IPS-18c (cell line): ENCODE results near the gene TAB3.
A peak's percentile ranks its signal among the peaks of the same experiment; 100 is the strongest.
"Not testable (repeated sequence)": the region's sequence is repeated elsewhere in the genome, so short reads cannot be mapped to it uniquely, and the experiment has no call there.

Experiments used
- H3K4me3 ChIP-seq: 2 replicates; pipeline ENCODE4 v1.7.0; 2013; ENCODE audit warnings: low read depth, mild to moderate bottlenecking, low read length, moderate library complexity; ENCODE audit not compliant: insufficient read depth
- H3K9me3 ChIP-seq: one replicate; pipeline ENCODE4 v1.6.1; 2013; ENCODE audit warnings: mild to moderate bottlenecking, low read length, moderate library complexity; ENCODE audit not compliant: control insufficient read depth, insufficient read depth

Gene TAB3

GRCh38 chrX:30835373-30835772 lies 53.7 kb downstream of the TAB3 start:
- peaks cover 2% of the 10 kb centered on the region for H3K9me3 ChIP-seq
- H3K4me3 ChIP-seq = no peak overlapping the region

DNA sequence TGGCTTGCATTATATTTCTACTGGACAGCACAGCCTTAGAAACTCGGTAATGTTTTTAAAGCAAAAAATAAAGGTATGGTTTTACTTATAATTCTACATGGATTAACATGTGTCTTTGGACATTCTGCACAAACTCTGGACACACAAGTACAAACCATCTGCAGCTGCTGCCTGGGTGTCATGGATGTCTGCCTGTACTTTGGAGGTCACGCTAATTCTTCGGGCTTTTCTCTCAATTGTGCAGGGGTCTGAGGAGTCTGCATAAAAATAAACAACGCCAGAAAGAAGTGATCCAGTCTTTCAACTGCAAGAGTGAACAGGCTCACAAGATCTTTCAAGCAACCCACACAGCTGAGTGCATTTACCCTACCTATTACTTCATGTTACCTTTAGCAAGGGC lies 55.2 kb downstream of the TAB3 start:
- H3K4me3 ChIP-seq = no peak overlapping the region
- peaks cover 2% of the 10 kb centered on the region for H3K9me3 ChIP-seq

DNA sequence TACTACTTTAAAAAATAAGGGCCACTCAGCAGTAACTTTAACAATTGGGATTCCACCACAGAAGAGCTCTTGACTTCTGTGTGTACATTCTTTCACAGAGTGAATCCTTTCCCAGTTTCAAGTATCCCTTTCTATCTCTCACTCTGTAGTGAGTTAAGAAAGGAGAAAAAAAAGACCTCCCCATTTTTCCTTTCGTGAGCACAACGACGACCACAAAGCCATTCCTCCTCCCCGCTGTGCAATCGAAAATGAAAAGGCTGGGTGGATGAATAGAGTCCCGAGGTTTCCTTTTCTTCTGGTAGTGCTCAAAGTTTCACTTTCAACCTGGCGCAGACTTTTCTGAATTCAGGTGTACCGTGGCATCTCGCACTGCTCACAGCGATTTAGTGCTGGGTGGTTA lies 58.0 kb downstream of the TAB3 start:
- Histone ChIP-seq H3K4me3 (0 out of 2 replicates have a peak overlapping the region, but pooled peaks have one; percentile 10), H3K9me3 (no peaks in the 10 kb centered on the region)

DNA sequence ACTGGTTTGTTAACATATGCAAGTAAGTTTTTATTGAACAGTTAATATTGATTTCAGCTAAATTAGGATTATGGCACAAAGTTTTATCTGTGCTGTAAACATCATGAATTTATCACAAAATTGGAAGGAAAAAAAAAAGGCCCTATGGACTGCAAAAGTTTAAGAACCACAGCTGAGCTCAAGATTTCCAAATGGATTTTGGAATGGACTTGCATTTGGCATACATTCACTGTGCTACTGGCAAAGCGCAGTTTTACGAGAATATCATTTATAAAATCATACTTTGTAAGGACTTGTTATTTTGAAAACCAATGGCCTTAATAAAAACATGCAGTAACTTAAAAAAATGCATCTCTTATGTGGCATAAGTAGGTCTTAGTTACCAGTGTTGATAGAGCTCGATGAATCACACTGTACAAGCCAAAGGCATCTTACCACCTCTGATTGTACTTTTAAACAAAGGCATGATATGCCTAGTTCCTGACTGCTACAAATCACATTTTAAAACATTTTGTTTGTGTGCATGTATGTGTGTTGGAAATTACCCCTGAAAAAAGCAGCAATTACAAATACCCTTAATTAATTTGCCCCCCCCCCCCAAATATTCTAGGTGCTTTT lies 58.6 kb downstream of the TAB3 start:
- H3K4me3 ChIP-seq = no peak overlapping the region
- no peaks in the 10 kb centered on the region for H3K9me3 ChIP-seq

- H3K9me3 ChIP-seq = no peaks in the 10 kb centered on the region
- H3K4me3 ChIP-seq = no peak overlapping the region
Observed at GRCh38 chrX:30824275-30824674, 64.8 kb downstream of the TAB3 start.

DNA sequence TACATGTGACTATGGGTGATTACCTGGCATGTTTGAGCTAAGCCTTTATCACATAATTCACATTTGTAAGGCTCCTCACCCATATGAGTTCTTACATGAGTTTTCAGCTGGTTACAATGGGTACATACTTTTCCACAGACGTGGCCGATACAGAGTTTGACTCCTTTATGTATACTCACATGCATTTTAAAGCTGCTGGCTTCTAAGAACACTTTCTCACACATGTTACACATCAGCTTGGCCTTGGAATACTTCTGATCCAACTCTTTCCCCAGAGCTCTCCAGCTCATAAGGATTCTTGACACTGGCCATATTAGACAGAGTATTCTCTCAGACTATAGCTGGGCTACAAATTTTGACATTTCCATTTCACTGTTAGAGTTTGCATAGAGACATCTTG lies 66.3 kb downstream of the TAB3 start:
- no peaks in the 10 kb centered on the region for H3K9me3 ChIP-seq
- no peak overlapping the region for H3K4me3 ChIP-seq

DNA sequence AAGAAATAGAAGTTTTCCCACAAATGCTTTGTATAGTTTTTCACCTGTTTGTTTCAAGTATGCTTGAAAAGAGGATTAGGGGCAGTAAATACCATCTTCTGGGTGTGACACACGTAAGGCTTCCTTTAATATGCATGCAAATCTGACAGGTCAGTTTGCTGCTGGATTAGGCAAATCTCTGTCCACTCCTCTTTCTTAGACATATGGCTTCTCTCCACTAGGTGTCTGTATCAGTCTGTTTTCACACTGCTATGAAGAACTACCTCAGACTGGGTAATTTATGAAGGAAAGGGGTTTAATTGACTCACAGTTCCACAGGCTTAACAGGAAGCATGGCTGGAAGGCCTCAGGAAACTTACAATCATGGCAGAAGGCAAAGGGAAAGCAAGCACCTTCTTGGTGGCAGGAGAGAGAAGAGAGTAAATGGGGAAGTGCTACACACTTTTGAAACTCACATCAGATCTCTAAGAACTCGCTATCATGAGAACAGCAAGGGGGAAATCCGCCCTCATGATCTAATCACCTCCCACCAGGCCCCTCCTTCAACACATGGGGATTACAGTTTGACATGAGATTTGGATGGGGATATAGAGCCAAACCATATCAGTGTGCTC lies 66.9 kb downstream of the TAB3 start:
- Histone ChIP-seq H3K4me3 (no peak overlapping the region), H3K9me3 (no peaks in the 10 kb centered on the region)

DNA sequence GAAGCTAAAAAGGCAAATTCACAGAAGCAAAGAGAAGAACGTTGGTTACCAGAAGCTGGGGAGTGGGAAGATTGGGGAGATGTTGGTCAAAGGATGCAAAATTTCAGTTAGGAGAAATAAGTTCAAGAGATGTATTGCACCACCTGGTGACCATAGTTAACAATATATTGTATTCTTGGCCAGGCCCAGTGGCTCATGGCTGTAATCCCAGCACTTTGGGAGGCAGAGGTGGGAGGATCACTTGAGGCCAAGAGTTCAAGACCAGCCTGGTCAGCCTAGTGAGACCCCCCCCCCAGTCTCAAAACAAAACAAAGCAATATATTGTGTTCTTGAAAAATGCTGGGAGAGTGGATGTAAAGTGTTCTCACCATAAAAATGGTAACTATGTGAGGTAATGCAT lies 67.9 kb downstream of the TAB3 start:
- no peak overlapping the region for H3K4me3 ChIP-seq
- no peaks in the 10 kb centered on the region for H3K9me3 ChIP-seq

DNA sequence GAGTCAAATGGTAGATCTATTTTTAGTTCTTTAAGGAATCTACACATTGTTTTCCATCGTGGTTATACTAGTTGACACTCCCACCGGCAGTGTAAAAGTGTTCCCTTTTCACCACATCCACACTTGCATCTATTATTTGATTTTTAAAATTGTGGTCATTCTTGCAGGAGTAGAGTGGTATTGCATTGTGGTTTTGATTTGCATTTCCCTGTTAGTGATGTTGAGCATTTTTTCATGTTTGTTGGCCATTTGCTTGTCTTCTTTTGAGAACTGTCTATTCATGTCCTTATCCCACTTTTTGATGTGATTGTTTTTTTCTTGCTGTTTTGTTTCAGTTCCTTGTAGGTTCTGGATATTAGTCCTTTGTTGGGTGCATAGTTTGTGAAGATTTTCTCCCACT lies 70.0 kb downstream of the TAB3 start:
- no peak overlapping the region for H3K4me3 ChIP-seq
- no peaks in the 10 kb centered on the region for H3K9me3 ChIP-seq

- Histone ChIP-seq H3K9me3 (peaks cover 2% of the 10 kb centered on the region), H3K4me3 (no peak overlapping the region)
Observed at GRCh38 chrX:30816079-30816478, 73.0 kb downstream of the TAB3 start.

DNA sequence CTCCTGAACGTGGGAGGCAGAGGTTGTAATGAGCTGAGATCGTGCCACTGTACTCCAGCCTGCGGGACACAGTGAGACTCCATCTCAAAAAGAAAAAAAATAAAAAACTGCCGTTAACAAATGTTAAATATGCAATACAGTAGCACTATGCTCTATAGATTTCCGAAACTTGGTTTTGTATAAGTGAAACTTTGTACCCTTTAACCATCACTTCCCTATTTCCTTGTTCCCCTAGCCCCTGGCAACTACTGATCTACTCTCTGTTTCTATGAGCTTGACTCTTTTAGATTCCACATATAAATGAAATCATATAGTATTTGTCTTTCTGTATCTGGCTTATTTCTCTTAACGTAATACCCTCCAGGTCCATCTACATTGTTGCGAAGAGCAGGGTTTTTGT lies 74.1 kb downstream of the TAB3 start:
- no peak overlapping the region for H3K4me3 ChIP-seq

GRCh38 chrX:30812326-30812725 lies 76.7 kb downstream of the TAB3 start:
- Histone ChIP-seq H3K9me3 (peaks cover 2% of the 10 kb centered on the region), H3K4me3 (no peak overlapping the region)

More for the DNA sequence above, 74.1 kb downstream of the TAB3 start:
- H3K9me3 ChIP-seq = peaks cover 2% of the 10 kb centered on the region

- H3K4me3 ChIP-seq = no peak overlapping the region
- H3K9me3 ChIP-seq = peaks cover 2% of the 10 kb centered on the region
Observed at GRCh38 chrX:30806187-30806728, 82.8 kb downstream of the TAB3 start.

- Histone ChIP-seq H3K9me3 (peaks cover 2% of the 10 kb centered on the region), H3K4me3 (no peak overlapping the region)
Observed at GRCh38 chrX:30804462-30804861, 84.6 kb downstream of the TAB3 start.

DNA sequence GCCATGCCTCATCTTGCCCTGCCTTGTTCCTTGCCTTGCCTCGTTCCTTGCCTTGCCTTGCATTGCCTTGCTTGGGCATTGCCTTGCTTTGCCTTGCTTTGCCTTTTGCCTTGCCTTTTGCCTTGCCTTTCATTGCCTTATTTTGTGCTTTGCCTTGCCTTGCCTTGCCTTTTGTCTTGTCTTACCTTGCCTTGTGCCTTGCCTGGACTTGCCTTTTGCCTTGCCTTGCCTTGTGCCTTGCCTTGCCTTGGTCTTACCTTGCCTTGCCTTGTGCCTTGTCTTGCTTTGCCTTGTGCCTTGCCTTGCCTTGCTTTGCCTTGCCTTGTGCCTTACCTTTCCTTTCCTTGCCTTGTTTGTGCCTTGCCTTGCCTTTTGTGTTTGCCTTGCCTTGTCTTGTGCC lies 88.2 kb downstream of the TAB3 start:
- Histone ChIP-seq H3K9me3 (peaks cover 8% of the 10 kb centered on the region), H3K4me3 (no peak overlapping the region)

DNA sequence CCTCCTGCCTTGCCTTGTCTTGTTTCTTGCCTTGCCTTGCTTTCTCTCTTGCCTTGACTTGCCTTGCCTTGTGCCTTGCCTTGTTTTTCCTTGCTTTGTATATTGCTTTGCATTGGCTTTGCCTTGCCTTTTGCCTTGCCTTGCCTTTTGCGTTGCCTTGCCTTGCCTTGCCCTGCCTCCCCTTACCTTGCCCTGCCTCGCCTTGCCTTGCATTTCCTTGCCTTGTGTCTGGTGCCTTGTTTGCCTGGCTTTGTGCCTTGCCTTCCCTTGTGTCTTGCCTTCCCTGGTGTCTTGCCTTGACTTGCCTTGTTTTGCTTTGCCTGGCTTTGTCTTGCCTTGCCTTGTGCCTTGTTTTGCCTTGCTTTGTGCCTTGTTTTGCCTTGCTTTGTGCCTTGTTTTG lies 89.7 kb downstream of the TAB3 start:
- Histone ChIP-seq H3K4me3 (no peak overlapping the region), H3K9me3 (peaks cover 7% of the 10 kb centered on the region)

GRCh38 chrX:30798810-30799209 lies 90.2 kb downstream of the TAB3 start:
- Histone ChIP-seq H3K9me3 (peaks cover 7% of the 10 kb centered on the region), H3K4me3 (no peak overlapping the region)

GRCh38 chrX:30797301-30797700 lies 91.8 kb downstream of the TAB3 start:
- H3K4me3 ChIP-seq, H3K9me3 ChIP-seq: not testable (repeated sequence)
